ENCODE measurements around the gene GNB1.
"Not testable (repeated sequence)": the region's sequence is repeated elsewhere in the genome, so short reads cannot be mapped to it uniquely, and the experiment has no call there.

Gene GNB1

DNA sequence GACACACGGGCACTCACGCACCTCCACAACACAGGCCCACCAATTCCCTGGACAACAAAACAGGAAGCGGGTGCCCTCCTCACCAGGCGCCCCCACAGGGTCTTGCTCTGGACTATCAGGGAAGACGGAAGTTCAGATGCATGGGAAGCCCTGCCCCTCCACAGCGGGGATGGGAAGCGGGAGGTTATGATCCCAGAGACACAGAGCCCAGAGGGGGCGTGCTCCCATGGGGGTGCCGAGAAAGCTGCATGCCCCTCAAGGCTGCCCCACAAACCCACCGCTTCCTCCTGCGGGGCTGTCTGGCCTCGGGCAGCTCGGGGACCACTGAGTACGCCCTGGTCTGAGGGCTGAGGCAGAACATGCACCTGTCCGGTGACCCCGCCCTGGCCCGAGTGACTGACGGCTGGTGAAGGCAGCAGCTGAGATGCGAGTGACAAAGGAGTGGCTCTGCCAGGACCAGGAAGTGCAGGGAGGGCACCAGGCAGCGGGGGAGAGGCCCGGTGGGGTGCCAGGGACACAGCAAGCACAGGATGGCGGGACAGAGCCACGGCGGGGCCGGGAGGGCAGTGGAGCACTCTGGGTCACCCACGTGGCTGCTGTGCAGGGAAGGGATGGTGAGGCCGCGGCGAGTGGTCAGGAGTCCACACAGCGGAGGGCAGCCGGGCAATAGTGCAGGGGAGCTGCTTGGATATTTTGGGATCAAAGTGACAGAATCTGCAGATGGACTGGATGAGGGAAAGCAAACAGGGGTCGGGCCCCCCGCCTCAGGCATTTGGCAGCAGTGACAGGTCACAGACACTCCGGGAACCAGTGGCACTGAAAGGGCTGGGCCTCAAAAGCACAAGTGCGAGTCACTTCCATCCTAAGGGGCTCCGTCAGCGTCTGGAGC lies 131.2 kb downstream of the GNB1 start:
- DNase-seq, result no peak

DNA sequence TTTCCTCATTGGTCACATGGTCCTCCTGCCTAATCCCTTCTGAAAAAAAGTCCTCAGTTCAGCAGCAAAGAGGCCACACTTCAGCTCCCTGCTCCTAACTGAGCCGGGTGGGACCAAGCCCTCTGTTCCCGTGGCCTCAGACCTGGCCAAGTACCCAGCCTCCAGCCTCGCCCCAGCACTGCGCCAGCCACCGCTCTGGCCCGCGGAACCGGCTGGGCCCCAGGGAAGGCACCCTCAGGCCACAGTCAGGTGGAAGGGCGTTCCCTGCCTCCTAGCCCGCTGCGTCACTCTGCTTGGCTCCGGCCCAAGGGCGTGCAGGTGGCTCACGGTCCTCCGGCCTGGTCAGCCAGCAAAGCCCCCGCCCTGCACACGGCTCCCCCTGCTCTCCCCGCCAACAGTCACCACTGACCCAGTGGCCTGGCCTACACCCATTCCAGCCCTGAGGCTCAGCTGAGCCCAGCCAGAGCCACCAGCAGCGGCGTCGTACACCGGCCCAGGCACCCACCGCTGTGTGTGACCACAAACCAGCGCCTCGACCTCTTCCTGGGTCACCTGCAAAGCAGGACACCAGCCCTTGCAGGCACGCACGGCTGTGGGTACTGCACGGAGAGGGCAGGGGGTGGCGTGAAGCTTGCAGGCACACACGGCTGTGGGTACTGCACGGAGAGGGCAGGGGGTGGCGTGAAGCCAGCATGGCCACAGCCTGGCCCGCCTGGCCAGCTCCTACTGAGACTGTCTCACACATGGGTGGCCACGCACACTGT lies 132.0 kb downstream of the GNB1 start:
- DNase-seq, result no peak

DNA sequence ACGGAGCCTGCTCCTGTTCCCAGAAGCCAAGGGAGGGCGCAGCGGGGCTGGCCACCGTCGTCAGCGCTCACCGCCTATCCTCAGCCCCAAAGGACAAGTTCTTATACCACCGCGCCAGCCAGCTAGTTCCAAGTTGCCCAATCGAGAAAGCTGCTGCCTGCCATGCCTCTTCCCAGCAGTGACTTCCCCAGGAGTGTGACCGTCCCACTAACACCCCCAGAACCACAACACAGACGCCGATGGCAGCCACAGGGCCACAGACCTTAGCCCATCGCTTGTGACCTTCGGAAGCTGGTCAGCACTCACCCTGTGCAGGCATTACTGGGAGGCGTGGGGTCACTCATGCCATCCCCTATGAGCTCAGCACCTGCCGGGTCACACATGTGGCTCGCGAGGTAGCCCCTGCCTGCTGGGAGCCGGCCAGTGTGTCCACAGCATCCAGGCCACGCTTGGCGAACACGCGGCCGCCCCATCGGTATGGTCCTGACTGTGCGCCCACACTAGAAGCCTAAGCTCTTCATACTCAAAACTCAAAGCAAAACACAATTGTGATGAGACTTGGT lies 132.7 kb downstream of the GNB1 start:
- DNase-seq, result no peak

DNA sequence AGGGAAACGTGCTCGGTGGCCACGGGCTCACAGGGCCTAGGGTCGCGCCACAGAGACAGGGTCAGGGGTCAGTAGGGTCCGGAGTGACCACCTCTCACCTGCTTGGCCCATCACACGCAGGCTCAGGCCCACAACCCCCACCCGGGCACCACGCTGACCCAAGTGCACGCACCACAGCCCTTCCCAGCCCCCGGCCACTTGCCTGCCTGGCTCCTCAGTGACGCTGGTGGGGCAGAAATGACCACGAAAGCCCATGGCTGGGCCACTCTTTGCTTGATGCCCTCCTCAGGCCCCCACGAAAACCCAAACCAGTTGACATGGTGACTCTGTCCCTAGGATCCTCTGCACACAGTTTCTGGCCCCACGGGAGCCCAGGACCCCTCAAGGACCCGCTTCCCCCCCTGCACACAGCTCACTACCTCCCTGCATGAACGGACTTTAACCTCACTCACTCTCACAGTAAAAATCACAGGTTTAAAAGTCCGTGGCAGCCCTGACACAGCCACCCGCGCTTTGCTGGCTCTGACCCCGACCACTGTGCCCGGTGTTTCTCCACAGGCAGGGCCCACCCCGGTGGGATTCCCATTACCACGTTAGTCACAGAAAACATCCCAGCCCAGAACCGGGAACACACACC lies 133.3 kb downstream of the GNB1 start:
- DNase-seq, result no peak

DNA sequence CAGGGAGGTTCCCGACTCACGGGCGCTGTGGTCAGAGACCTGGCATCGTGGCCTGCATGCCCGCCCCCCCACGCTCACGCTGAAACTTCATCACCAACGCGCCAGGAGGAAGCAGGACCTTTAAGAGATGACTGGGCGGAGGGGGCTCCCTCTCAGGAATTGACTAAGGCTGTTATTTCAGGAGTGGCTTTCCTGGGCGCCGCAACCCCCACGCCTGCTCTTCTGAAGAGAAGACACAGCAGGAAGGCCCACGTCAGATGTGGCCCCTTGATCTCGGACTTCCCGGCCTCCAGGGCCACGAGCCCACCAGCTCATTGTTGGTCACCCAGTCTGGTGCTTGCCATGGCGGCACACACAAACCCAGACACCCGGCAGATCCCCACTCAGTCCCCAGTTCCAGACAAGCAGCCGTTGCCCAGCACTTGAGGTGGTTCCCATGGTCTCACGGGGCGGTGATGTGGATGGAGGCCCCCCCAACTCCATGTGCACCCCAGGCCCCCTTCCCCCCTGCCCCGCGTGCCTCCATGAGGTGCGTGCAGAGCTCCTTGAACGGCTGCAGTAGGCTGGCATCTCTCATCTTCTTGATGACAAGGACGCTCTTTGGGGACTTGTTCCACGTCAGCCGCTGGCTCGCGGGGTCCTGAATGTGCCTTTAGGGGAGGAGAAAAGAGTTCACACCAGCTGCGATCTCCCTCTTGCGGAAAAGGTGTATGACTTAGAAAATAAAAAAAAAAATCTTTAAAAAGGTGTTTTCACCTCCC lies 134.0 kb downstream of the GNB1 start:
- DNase-seq, result no peak

DNA sequence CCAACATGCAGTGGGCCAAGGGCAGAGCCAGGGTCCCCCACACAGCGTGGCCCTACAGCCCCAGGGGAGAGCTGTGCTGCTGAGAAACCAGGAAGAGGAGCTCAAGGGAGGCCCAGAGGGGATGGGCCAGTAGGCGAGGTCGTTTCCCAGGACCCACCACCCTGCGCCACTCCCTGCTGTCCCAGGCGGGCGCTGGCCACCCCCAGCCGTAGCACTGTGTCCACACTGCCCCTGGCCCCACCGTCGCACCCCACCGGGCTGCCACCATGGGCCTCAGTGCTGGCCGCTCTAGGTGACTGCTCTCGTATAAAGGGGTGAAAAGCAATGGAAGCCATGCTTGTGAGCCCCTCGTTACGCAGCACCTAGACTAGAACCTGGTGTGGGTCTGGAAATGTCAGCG lies 135.0 kb downstream of the GNB1 start:
- no peak for DNase-seq

DNA sequence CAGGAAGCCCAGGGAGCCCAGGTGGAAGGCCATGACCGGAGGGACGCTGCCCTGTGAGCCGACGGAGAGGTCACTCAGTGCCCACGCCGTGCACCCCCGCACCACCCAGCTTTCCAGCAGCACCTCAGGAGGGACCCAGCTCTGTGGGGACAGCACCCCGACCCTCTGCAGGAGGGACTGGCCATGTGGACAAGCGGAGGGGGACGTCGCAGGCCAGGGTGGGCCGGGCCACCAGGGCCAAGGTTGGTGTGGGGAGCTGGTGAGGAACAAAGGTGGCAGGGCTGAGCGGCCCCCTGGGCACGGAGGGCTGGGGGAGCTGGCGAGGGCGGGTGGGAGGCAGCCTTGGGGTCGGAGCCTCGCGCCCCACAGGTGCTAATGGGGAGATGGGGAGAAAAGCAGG lies 135.5 kb downstream of the GNB1 start:
- no peak for DNase-seq

DNA sequence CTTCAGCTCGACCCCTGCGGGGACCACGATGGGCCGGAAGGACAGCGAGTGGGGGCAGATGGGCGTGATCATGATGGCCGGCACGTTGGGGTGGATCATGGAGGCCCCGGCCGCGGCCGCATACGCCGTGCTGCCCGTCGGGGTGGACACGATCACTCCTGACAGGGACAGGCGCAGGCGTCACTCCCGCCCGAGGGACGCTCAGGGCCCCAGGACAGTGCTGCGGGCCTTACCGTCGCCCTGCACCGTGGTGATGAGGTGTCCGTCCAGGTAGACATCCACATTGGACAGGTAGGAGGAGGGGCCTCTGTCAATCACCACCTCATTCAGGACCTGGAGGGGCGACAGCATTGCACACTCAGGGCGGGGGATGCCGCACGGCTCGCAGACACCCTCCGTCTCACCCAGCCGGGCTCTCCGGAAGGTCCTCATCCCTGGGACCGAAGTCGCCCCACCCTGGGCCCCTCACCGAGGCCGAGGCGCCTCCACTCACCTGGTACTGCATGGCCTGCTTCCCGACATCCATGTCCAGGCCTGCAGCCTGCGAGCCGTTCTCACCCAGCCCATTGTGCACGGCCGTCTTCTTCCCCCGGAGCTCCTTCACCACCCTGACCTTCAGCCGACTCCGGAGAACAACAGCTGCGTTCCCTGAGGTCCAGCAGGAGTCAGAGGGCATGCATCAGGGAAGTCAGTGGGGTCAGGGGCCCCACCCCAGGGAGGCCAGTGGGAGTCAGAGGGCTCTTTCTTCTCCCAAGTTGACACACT lies 136.7 kb downstream of the GNB1 start:
- DNase-seq, result no peak

DNA sequence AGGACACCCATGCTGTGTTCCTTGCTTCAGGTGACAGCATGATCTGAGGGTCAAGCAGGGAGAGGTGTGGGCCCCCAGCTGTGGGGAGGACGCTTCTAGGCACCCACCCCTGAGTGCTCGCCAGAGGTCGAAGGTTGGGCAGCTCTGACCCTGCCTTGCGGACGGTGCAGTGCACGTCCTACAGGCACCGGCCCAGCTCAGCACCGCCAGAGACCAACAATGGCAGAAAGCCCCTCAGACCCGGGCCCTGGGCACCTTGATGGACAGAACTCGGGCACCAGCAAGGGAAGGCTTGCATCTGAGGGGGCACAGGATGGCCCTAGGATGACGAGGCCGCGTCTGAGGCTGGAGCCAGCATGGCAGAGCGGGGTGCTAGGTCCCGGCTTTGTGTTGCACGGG lies 137.3 kb downstream of the GNB1 start:
- no peak for DNase-seq

DNA sequence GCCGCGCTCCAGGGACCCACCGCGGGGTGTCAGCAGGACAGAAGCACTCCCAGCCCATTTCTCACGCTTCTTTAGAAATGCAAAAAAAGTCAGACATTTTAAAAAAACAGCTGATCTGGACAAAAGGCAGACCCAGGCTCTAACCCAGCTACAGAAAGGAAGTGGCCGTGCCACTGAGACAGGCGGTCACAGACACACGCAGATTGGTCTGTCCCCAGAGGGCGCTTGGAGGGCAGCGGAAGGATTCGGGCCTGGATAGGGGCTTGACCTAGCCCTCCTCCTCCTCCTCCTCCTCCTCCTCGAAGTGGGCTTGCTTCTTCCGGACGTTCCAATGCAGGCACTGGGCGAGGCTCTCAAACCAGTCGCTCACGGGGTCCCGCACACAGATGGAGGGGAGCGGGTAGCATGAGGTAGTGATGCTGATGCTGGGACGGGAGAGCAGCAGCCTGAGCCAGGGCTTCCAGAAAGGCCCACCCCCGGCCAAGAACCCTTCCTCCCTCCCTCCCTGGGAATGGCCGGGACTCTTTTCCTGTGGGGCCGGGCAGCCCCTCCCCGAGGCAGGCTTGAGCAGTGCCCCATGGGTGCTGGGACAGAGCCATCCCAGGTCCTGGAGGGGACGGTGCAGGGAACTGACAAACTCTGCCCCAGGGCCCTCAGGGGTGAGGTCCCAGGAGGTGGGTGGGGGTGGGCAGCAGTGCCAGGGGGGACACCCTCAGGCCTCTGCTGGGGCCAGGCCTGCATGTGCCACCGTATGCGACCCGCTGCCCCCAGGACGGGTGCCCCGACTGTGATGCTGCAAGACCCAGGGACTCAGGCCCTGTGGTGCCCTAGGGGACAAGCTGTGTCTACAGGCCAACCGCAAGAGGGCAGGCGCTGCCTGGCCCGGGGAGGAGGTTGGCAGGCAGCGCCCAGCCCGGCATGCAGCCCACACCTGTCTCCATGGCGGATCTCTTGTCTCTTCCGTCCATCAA lies 138.0 kb downstream of the GNB1 start:
- no peak for DNase-seq

DNA sequence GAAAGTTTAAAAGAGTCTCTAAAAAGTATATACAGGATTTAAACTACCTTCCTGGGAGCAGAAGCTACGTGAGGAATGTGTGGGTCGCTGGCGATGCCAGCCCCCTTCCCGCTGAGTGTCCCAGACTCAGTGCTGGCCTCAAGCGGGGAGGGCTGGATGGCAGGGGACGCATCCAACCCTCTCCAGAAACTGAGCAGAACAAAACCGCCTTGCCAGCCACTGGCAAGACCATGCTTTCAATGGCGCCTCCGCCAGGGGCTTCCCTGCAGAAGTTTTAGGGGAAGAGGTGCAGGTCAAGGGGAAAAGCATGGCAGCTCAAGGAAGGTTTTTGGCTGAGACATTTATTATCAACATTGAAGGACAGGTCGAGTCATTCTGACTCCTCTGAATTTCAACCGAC lies 138.7 kb downstream of the GNB1 start:
- DNase-seq, result no peak

DNA sequence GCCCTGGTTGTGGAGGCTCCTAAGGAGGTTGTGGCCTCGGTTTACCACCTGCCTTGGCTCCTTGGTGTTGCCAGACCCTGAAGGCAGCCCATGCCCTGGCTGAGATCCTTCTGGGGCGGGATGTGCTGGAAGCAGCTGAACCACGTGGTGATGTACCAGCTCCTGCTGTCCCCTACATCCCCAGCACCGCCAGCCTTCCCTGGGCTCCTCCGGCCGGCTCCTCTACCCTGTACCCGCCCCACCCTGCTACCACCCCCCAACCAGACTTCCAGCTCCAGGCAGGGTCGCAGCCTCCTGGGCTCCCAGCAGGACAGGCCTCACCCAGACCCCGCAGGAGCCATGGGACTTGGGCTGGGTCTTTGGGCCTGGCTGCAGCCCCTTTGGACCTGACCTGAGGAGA lies 140.9 kb downstream of the GNB1 start:
- DNase-seq, result not testable (repeated sequence)

DNA sequence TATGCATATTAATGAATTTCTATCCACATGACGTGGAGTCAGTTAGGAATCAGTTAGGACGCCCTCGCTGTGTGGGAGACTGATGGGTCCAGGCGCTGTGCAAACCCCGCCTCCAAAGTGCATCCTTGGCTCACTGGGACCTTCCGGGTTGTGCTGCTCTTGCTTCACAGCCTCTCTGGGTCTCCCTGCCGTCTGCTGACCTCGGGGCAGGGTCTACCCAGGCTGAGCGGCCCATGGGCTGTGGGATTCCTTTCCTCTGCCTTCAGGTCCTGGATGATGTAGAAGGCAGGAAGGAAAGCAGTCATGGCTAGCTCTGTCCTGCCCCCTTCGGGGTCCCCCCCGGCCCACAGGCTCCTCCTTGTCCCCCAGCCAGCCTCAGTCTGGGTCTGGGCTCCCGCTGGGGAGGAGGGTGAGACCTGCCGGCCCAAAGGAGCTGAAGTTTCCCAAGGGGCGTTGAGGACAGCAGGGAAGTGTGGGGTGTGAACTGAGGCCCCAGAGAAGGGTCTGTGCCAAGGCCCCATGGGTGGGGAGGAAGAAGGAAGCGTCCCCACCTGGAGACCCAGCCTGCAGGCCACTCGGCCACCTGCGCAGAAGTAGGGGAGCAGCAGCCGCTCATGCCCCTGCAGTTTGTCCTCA lies 142.1 kb downstream of the GNB1 start:
- no peak for DNase-seq

DNA sequence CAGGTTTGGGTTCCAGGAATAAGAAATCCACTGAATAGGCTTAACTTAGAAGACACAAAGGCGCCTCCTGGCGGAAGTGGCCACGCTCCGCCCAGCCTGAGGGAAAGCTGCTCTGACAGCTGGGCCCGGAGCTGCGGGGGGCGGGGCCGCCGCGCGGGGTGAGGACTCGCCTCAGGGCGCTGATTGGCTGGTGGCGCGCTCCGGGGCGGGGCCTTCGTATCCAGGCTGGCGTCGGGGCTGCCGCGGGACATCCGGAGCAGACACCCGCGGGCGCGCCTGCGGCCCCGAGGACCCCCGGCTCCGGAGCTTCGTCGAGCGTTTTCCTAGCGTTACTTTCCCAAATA lies 144.3 kb downstream of the GNB1 start:
- DNase-seq, result not testable (repeated sequence)

DNA sequence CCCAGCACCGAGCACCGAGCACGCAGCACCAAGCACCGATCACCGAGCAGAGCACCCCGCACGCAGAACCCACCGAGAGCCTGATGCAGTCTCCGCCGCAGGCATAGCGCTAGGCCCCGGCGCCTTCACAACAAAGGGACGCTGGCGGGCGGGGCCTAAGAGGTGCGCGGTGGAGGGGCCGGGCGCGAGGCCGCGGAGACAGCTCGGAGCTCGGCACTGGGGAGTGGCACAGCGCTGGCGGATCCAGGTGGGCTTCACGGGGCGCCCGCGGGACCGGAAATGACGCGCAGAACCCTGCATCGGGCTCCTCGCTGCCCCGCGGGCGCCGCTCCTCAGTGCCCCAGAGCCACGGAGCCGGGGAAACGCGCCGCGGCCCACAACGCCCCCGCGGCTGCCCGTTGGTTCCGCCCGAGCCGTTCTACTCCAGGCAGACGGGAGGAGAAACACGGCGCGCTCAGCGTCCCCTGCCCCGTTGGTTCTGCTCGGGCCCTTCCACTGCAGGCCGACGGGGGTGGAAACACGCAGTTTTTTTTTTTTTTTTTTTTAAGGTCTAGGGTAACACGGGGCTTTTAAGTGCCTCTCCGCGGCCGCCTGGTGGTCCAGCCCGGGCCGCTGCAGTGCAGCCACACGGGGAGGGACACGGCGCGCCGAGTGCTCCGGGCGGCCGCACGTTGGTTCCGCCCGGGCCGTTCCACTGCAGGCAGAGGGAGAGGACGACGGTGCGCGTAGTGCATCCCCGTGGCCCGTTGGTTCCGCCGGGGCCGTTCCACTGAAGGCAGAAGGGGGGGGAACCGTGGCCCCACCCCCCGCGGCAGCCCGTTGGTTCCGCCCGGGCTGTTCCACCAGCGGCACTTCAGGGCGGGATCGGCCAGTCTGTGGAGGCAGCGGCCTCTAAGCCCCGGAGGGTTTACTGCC lies 145.0 kb downstream of the GNB1 start:
- DNase-seq, result peak; percentile 67

DNA sequence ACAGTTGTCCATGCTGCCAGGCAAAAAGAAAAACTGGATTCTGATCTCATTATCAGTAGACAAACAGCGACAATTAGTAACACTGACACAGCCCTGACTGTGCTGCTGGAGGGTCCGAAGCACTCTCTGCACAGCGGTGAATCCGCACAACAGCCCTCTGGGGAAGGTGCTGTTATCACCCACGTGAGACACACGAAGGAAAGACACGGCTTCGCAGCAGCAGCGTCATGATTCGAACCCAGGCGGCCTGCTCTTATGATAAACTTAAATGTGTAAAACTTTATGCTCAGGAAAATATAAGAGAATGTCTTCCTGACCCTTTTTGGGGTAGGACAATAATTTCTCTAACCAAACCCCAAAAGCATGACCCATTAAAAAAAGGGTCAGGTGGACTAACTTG lies 148.4 kb downstream of the GNB1 start:
- not testable (repeated sequence) for DNase-seq

DNA sequence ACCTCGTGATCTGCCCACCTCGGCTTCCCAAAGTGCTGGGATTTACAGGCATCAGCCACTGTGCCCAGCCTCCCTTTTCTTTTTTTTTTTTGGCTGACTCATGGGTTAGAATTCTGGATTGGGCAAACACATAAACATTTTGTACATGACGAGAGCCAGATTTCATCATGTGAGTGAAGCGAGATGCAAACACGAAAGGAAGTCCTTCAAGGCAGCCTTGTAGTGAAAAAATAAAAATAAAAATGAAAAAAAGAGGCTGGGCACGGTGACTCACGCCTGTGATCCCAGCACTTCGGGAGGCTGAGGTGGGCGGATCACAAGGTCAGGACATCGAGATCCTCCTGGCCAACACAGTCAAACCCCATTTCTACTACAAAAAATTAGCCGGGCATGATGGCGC lies 149.9 kb downstream of the GNB1 start:
- DNase-seq, result peak; percentile 91

DNA sequence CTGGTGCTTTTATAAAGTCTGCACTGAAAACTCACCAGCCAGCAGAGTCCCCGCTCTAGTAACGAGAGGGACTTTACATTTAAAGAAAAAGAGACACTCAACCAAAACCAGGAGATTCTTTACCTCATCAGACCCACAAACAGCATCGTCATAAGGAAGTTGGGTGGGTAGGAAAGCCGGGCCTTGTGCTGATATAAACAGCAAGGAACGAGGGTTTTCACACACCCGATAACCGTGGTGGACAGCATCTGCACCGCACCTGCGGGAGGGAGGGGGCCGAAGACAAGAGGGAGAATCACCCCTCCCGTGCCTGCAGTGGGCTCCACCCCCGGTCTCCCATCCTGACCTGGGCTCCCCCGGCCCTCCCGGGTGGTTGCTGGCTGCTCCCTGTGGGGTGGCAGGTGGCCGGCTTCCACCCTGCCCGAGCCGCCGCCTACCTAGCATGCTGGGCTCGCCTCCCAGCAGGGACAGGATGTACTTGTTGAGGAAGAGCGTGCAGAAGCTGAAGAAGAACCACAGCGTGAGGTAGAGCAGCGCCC lies 152.0 kb downstream of the GNB1 start:
- not testable (repeated sequence) for DNase-seq
